MM.1S (cell line): ENCODE data around the gene RPN1.
"Not testable (repeated sequence)": the region's sequence is repeated elsewhere in the genome, so short reads cannot be mapped to it uniquely, and the experiment has no call there.

Source experiments
- EZH2 ChIP-seq: fragments of 300-600 bp; sonication (generic); optimal IDR thresholded peaks from 2 replicates; pipeline ENCODE3; 2017; ENCODE audit warnings: low read depth, mild to moderate bottlenecking, antibody characterized with exemption, low read length, mixed read lengths
- EZH2phosphoT487 ChIP-seq: fragments of 300-600 bp; sonication (generic); IDR thresholded peaks from 2 replicates; pipeline ENCODE4 v1.6.1; 2018; ENCODE audit warnings: antibody characterized with exemption, low read length
- TF ChIP-seq, protein P1 (sequence below): fragments of 300-600 bp; sonication (generic); IDR thresholded peaks from 2 replicates; pipeline ENCODE4 v1.5.1; 2016; ENCODE audit warnings: antibody characterized with exemption, low read length, mixed read lengths

DNA sequence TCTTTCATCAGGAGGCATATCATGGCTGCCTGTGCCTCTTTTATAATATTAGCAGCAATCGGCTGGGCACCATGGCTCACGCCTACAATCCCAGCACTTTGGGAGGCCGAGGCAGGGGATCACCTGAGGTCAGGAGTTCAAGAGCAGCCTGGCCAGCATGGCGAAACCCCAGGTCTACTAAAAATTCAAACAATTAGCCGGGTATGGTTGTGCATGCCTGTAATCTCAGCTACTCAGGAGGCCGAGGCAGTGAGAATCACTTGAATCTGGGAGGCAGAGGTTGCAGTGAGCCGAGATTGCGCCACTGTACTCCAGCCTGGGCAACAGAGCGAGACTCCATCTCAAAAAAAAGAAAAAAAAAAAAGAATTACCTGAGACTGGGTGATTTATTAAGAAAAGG, 64.2 kb downstream of the RPN1 start:
- TF ChIP-seq, protein P1, sequence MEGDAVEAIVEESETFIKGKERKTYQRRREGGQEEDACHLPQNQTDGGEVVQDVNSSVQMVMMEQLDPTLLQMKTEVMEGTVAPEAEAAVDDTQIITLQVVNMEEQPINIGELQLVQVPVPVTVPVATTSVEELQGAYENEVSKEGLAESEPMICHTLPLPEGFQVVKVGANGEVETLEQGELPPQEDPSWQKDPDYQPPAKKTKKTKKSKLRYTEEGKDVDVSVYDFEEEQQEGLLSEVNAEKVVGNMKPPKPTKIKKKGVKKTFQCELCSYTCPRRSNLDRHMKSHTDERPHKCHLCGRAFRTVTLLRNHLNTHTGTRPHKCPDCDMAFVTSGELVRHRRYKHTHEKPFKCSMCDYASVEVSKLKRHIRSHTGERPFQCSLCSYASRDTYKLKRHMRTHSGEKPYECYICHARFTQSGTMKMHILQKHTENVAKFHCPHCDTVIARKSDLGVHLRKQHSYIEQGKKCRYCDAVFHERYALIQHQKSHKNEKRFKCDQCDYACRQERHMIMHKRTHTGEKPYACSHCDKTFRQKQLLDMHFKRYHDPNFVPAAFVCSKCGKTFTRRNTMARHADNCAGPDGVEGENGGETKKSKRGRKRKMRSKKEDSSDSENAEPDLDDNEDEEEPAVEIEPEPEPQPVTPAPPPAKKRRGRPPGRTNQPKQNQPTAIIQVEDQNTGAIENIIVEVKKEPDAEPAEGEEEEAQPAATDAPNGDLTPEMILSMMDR: not testable (repeated sequence)
- TF ChIP-seq EZH2, EZH2phosphoT487: not testable (repeated sequence)
